GM21619 (cell line): Measurements from ENCODE around the gene UTP15.
A peak's percentile ranks its signal among the peaks of the same experiment; 100 is the strongest.

ENCODE experiments used
- ATAC-seq: cut with Tn5 transposase; IDR thresholded peaks from one replicate; pipeline ENCODE4 v1.9.1; 2021; ENCODE audit not compliant: unreplicated experiment

Gene UTP15

GRCh38 chr5:73565139-73565968, at the start of gene UTP15, which contains the start of gene ANKRA2:
Gene UTP15, plus strand, starts transcription at chr5:73565743. Its CDS starts 1,602 bp downstream, at chr5:73567345.
Gene ANKRA2, minus strand, starts transcription at chr5:73565639. Its CDS starts 2,758 bp downstream, at chr5:73562881.
- ATAC-seq: peak; percentile 93

DNA sequence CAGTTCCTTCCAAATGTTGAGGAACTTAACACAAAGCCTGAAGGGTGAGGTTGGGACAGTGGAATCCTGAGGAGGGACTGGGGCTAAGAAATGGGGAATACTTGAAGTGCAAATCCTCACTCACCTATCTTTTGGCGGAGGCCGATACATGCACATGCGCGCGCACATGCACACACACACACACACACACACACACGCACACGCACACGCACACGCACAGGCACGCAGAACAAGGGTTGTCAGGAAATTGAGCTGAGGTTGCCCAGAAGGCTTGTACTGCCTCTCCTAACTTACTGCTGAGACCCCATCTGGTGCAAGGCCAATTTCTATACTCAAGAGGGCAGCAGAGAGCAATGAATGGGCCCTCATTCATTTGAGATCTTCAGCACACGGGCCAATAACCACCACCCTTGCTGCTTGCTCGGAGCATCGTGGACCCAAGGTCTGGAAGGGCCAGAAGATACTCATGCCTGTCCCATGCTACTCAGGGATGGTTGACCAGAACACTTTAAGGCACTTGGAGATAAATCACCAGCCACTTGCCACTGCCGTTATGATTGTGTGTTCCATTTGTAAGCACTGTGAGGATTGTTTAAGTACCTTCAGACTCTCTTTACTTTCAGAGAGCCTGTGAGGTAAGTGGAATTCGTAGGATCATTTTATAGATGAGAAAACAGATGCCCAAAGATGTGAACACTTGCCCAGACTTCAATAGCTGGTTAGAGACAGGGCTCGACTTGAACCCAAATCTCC, 45.8 kb upstream of the UTP15 start:
- ATAC-seq: peak; percentile 97

DNA sequence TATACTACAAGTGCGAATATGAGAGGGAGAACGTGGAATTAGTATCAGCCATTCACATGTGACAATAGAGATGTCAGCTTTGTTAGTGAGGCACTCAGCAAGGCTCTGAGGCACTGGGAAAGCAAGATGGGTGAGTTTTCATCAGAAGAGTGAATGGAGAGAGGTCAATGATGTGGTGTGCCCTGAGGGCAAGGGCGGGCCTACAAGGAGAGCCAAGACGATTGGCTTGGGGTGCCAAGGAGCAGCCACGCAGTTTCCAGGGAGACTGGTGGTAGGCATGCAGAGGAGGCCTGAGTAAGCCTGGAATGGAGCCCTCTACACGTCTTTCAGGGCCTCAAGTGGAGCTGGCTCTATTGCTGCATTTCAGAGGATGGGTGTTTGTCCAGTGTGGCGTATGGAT, 42.6 kb upstream of the UTP15 start:
- ATAC-seq: no peak

DNA sequence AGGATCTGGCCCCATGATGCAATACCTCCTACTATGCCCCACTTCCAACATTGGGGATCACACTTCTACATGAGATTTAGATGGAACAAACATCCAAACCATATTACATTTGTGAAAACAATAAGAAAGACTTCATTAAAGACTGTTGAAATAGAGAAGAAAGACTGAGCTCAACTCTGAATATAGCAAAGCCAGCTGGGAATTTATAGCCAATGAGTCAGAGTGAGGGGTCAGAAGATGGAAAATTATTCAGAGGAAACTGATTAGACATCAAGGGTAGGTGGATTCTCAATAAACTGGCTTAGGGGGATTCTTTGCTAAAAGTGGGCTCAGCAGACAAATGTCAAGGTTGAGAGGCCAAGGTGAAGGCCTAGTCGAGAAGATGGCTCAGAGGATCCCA, 41.7 kb upstream of the UTP15 start:
- ATAC-seq: no peak

DNA sequence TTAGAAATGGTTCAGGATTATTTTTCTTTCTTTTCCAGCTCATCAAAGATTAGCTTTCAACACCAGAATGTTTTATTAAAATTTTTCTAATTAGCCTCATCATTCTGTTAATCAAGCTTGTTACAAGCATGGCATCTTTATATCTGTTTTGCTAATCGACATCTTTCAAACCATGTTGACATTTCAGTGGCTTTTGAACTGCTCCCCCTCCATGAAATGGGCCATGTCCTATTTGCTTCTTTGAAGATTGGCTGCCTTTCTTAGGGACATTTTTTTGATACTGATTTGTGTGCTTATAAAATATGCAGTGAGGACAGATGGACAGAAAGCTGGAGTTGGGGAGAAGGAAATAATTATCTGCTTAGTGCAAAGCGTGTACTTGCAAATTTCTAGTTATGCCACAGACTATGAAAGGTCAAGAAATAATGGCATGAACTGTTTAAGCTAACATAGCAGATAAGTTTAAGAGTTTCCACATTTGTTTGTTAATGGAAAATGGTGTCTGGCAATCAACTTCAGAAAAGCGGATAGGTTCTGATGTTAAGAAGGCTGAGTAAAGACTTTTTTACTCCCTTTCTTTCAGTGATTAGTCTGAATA, 39.8 kb upstream of the UTP15 start:
- no peak for ATAC-seq

- ATAC-seq: no peak
Observed at GRCh38 chr5:73528248-73528647, 37.3 kb upstream of the UTP15 start.

- ATAC-seq: no peak
Observed at GRCh38 chr5:73529081-73529480, 36.5 kb upstream of the UTP15 start.

DNA sequence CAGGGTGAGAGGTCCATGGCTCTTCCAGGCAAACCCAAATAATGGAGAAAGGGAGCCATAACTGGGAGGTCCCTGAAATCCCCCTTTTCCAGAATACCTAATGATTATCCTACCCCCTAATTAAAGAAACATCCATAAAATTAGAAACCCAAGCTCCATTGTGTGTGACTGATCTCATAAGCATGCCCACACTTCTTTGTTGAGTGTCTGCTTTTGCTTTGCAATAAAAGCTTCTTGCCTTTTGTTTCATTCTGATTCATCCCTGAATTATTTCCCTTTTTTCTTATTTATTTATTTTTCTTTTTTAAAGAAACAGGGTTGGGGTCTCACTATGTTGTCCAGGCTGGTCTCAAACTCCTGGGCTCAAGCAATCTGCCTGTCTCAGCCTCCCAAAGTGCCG, 34.2 kb upstream of the UTP15 start:
- ATAC-seq: no peak

- ATAC-seq: no peak
Observed at GRCh38 chr5:73532195-73532594, 33.3 kb upstream of the UTP15 start.

DNA sequence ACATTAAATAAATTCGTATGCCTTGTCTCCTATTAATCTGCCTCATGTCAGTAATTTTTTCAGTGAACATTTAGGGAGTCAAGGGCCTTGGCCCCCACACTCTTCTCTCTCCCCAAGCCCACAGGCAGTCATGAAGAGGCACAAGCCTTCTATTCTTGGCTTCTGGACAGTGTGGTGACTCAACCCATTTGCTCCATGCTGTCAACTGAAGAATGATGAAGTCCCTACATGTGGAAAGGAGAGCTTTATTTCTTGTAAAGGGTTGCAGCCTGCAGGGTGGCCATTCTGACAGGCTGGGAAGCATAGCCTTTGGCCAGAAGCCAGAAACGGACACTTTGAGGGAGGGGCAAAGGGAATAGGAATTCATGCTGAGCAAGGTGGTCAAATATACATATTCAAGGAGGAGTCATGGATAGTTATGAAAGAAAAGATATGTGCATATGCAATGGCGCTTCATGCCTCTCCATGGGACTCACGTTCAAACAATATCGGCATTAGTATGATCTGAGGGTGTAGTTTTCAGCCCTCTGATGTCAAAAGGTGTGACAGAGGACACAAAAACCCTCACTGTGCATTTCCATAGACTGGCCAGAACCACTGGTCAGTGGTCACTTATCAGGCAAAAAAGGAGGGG, 31.4 kb upstream of the UTP15 start:
- ATAC-seq: no peak

GRCh38 chr5:73534971-73535370, 30.6 kb upstream of the UTP15 start:
- ATAC-seq: no peak

DNA sequence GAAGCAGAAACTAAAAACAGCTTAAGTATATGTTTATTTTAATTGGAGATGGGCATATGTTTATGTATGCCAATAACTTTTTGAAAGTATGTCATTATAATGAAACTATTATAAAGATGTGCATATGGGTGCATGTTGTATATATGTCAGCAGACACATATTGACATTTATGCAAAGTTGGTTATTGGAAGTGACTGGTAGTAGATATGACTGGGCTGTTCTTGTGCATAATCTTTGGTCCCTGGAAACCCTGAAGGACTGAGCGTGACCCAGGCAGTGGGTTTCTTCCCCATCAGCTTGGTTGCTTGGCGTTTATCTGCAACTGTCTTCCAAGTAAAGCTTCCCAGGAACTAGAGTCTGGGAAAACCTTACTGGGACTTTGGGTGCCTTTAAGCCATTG, 25.8 kb upstream of the UTP15 start:
- ATAC-seq: no peak

- no peak for ATAC-seq
Observed at GRCh38 chr5:73540192-73540591, 25.4 kb upstream of the UTP15 start.

DNA sequence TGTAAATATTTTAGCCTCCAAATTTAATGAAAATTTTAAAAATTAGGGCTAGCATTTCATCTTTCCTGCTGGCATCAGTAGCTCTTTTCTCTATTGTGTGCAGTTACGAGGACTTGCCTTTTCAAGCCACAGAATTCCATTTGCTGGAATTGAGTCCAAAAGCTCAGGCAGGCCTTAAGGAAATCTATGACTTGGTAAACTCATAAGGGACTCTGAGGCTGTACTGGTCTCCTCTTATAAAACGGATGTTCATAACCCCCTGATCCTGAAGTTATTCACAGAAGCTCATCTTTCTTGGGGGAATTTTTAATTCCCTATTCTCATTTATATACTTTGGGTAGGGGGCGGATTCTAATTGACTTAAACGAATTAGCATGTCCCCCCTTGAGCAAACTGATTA, 23.5 kb upstream of the UTP15 start:
- ATAC-seq: no peak

DNA sequence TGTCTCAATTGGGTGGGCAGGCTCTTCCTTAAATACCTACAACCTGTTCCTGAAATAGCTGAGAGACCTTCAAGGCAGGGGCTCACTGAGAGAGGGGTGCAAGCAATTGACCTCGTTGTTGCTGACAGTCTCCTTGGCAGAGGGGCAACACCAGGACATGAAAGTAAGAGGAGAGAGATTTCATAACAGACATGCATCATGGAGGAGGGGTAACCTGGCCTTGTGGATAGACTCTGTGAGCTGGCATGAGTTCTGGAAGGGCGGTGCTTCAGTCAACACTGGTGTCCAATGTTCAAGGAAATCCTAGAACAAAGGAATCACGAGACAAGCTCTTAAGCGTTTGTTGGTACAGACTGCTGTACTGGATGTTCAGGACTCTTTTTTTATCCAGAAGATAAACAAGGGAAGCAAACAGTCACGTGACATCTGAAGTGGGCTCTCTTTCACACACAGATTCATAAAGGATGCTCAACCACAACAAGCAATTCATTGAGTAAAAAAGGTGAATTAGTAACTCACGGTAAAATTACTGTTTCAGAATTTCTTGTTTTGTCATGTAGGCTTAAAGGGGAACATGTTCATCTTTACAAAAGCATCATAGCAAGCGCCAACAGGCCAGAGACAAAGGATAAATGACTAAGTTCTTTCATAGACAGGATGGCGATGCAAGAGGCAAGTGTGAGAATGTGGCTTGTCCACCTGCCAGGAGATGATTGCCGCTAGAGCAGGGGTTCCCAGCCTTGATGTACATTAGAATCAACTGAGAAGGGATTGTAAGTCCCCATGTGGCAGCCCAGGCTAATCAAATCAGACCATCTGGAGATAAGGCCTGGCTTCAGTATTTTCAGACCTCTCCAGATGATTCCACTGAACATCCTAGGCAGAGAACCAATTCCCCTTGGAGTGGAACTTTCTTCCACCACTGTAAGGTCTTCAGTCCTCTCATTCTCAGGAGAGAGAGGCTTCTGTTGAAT, 20.8 kb upstream of the UTP15 start:
- ATAC-seq: no peak

DNA sequence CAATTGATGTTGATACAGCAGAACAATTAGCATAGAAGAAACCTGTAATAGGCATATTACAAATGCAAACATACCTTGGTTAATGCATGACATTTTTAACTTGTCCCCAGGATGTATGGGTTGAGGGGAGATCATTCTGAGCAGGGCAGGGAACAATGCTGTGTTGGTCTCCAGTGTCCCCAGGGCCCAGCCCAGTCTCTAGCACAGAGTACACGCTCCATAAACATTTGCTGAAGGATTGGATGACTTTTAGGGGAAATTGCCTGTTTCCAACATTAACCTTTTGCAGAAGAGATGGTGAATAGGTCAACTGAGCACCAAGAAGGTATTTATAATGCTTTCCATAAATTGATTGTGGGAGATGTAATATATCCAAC, 20.2 kb upstream of the UTP15 start:
- ATAC-seq: no peak

GRCh38 chr5:73550016-73550415, 15.5 kb upstream of the UTP15 start:
- ATAC-seq: no peak

- no peak for ATAC-seq
Observed at GRCh38 chr5:73552642-73553041, 12.9 kb upstream of the UTP15 start.

GRCh38 chr5:73558950-73559349, 6.6 kb upstream of the UTP15 start:
- no peak for ATAC-seq

- no peak for ATAC-seq
Observed at GRCh38 chr5:73564018-73564417, 1.5 kb upstream of the UTP15 start.
